Esophagus squamous epithelium (tissue), 4 donors: ENCODE data around the gene RSPO3.

Experiments used
- POLR2A ChIP-seq, 4 donors: fragments of 450-650 bp; IDR thresholded peaks; one replicate each; pipeline ENCODE4 v1.6.1; 2017; ENCODE audit warnings: antibody characterized with exemption in 4 of 4, mild to moderate bottlenecking in 4 of 4, moderate library complexity in 3 of 4
- TF ChIP-seq, protein P1 (sequence below), 6 experiments: fragments of 450-650 bp in 4 of 6; fragments of 200-600 bp in 2 of 6; sonication (generic) in 2 of 6; IDR thresholded peaks; one replicate each; pipeline ENCODE4 v1.5.1; 2016 to 2019; ENCODE audit warnings: antibody characterized with exemption in 6 of 6, mild to moderate bottlenecking in 4 of 6, moderate library complexity in 4 of 6

DNA sequence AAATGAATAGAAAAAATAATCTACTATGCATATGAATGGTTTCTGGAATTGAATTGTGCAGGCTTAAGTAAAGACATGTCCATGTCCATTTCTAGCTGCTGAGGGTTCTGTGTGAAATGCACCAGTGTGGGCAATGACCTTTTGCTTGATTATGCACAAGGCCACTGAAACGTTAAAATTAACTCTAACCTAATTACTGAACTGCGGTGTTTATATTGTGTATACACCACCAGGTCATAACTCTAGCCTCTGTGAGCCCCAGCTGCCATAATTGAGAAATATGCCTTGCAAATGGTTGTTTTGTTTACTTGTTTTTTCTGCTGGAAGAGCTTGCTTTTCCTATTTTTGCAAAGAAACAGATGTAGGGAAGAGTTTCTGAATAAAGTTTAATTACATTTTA lies 46.1 kb downstream of the RSPO3 start:
- TF ChIP-seq, protein P1, sequence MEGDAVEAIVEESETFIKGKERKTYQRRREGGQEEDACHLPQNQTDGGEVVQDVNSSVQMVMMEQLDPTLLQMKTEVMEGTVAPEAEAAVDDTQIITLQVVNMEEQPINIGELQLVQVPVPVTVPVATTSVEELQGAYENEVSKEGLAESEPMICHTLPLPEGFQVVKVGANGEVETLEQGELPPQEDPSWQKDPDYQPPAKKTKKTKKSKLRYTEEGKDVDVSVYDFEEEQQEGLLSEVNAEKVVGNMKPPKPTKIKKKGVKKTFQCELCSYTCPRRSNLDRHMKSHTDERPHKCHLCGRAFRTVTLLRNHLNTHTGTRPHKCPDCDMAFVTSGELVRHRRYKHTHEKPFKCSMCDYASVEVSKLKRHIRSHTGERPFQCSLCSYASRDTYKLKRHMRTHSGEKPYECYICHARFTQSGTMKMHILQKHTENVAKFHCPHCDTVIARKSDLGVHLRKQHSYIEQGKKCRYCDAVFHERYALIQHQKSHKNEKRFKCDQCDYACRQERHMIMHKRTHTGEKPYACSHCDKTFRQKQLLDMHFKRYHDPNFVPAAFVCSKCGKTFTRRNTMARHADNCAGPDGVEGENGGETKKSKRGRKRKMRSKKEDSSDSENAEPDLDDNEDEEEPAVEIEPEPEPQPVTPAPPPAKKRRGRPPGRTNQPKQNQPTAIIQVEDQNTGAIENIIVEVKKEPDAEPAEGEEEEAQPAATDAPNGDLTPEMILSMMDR (IDR thresholded peaks at IDR 0.05), result no peak
- no peak for TF ChIP-seq POLR2A (IDR thresholded peaks at IDR 0.05)
